GM08714 (cell line): Measurements from ENCODE around the gene FTSJ1.
"Not testable (repeated sequence)": the region's sequence is repeated elsewhere in the genome, so short reads cannot be mapped to it uniquely, and the experiment has no call there.

Experiments
- H3K4me3 ChIP-seq: fragments of 200-500 bp; sonication (Bioruptor generic); 2 replicates; pipeline ENCODE4 v1.5.1; 2014; ENCODE audit warnings: mild to moderate bottlenecking, low read length, inconsistent platforms
- ZNF274 ChIP-seq: IDR thresholded peaks from 2 replicates; pipeline ENCODE4 v1.6.1; 2012; ENCODE audit warnings: mild to moderate bottlenecking, low read depth, low read length

FTSJ1 gene, protein sequence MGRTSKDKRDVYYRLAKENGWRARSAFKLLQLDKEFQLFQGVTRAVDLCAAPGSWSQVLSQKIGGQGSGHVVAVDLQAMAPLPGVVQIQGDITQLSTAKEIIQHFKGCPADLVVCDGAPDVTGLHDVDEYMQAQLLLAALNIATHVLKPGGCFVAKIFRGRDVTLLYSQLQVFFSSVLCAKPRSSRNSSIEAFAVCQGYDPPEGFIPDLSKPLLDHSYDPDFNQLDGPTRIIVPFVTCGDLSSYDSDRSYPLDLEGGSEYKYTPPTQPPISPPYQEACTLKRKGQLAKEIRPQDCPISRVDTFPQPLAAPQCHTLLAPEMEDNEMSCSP

GRCh38 chrX:48475774-48476577 lies at the start of gene FTSJ1:
TSS of gene FTSJ1 (plus strand) at chrX:48476199. CDS start at chrX:48478048, 1,849 bp downstream.
- no peak for TF ChIP-seq ZNF274
- peak within 1 kb of the TSS; percentile 89 for H3K4me3 ChIP-seq

DNA sequence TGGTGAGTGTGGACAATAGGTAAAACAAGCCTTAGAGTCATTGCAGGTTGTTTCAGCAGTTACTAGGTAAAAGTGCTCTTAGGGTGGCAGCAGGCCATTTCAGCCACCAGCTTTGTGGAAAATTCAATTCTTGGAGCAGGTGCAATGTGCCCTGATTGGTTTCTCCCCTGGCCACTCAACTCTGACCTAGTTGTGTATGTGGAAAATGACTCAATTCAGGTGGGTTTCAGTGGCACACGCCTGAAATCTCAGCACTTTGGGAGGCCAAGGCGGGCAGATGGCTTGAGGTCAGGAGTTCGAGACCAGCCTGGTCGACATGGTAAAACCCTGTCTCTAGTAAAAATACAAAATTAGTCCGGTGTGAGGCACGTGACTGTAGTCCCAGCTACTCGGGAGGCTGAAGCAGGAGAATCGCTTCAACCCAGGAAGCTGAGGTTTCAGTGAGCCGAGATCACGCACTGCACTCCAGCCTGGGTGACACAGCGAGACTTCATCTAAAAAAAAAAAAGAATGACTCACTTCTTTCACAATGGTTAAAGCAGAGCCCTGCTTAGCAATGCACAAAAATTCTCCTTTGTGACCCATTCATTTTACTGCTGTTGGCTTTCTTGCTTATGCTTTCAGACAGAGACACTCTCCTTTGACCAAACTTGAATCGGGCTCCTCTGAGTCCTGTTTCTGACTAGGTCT lies 48.8 kb upstream of the FTSJ1 start:
- H3K4me3 ChIP-seq, result not testable (repeated sequence)

DNA sequence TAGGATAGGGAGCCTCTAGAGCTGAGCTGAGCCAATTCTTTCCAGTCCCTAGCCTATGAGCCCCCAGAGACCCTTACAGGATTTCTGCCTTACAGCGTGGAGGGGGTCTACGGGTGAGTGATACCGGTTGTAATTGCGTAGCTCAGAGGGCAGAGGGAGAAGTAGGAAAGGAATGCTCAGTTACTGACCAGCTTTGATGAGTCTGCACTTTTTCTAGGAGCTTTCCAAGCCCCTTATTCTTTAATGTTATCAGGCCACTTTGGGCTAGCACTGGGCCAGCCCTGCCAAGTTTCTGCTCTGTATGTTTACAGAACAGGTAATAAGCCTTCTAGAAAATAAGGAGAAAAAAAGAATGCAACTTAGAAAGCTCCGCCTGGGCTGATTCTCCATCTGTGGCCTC lies 46.4 kb upstream of the FTSJ1 start:
- not testable (repeated sequence) for H3K4me3 ChIP-seq

DNA sequence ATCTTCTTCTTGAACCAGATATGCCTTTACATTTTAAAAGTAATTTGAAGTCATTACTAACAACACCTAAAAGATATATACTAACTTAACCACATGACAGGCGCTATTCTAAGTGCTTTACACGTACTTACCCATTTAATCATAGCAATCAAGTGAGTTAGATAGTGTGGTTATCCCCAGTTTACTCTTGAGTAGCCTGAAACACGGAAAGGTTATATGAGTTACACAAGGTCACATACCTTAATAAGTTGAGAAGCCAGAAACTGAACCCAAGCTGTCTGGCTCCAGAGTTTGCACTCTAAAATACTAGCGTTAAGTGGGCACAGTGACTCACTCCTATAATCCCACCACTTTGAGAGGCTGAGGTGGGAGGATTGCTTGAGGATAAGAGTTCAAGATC lies 45.8 kb upstream of the FTSJ1 start:
- not testable (repeated sequence) for H3K4me3 ChIP-seq

DNA sequence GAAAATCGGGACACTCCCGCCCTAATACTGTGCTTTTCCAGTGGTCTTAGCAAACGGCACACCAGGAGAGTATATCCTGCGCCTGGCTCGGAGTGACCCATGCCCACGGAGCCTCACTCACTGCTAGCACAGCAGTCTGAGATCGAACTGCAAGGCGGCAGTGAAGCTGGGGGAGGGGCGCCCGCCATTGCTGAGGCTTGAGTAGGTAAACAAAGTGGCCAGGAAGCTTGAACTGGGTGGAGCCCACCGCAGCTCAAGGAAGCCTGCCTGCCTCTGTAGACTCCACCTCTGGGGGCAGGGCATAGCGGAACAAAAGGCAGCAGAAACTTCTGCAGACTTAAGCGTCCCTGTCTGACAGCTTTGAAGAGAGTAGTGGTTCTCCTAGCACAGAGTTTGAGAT lies 42.3 kb upstream of the FTSJ1 start:
- not testable (repeated sequence) for H3K4me3 ChIP-seq

DNA sequence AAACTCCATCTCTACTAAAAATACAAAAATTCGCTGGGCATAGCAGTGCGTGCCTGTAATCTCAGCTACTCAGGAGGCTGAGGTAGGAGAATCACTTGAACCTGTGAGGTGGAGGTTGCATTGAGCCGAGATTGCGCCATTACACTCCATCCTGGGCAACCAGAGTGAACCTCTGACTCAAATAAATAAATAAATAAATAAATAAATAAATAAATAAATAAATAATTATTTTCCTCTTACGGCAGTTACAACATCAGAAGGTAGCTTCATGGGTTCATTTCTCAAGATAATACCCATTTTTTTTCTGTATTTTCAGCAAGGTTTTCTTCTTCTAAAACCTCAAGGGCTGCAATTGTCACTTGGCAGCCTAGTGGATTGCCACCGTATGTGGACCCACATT lies 28.8 kb upstream of the FTSJ1 start:
- H3K4me3 ChIP-seq, result not testable (repeated sequence)

DNA sequence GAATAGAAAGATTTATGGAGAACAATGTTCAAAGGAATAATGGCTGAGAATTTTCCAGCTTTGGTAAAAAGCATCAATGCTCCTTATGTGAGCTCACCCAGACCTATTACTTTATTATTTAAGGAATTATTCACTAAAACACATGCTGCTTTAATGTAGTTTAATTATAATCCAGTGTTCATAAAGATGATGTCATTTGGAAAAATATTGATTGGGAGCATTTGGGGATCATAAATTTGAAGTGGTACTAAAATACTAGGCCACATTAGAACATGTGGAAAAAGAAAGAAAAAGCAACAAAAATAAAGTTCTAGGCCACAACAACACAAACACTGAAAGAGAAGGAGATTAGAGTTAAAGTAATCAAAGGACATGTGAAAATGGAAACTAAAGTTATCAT lies 25.9 kb upstream of the FTSJ1 start:
- H3K4me3 ChIP-seq, result no peak overlapping the region
- TF ChIP-seq ZNF274, result no peak

DNA sequence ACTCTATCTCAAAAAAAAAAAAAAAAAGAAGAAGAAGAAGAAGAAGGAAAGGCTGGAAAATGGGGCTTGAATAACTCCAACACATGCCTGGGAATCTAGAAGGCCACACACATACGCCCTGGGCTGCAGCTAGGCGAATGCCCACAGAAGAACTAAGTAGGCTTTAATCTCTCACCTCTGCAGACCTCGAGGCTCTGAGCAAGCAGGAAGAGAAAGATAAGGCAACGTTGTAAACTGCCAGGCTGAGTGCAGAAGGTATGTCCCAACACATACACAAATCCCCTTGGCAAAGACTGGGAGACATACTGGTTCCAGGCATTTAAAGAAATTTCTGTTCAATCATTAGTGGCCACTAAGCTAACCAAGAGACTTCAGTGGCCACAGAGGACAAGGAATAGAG lies 24.3 kb upstream of the FTSJ1 start:
- TF ChIP-seq ZNF274, result no peak
- H3K4me3 ChIP-seq, result no peak overlapping the region

- H3K4me3 ChIP-seq, result no peak overlapping the region
- no peak for TF ChIP-seq ZNF274
Observed at GRCh38 chrX:48456628-48457331, 19.2 kb upstream of the FTSJ1 start.

DNA sequence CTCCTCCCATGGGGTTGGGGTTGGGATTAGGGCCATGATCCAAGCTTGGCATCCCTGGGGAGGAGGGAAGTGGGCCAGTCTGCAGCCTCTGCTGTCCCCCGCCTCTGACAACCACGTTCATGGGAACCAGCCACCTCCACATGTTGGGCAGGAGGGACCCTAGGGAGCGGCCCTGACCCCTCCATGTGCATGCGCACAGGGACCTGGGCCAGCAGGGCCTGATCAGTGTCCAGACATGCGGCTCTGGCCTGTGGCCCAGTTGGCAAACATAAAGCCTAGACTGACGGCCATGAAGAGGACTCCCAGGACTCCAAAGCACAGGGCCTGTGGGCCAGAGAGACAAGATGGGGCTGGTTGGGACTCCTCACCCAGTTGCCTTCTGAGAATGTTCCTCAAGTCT lies 17.3 kb upstream of the FTSJ1 start:
- TF ChIP-seq ZNF274, result no peak
- H3K4me3 ChIP-seq, result no peak overlapping the region

DNA sequence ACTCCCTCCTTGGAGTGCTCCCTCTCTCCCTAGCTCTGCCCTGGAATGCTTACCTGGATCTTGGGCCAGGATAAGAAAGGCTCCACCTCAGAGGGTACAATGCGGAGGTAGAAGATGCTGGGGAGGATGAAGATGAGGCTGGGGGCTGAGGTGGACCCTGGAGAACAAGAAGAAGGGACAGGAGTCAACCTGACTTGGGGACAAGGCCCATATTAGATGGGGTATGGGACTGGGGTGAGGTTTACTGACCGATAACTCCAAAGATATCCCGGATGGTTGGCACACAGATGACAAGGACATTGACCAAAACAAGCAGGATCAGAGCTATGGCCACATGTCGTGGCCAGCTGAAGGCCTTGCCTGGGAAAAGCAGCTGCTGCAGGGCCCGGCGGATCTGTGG lies 16.5 kb upstream of the FTSJ1 start:
- no peak overlapping the region for H3K4me3 ChIP-seq
- no peak for TF ChIP-seq ZNF274

DNA sequence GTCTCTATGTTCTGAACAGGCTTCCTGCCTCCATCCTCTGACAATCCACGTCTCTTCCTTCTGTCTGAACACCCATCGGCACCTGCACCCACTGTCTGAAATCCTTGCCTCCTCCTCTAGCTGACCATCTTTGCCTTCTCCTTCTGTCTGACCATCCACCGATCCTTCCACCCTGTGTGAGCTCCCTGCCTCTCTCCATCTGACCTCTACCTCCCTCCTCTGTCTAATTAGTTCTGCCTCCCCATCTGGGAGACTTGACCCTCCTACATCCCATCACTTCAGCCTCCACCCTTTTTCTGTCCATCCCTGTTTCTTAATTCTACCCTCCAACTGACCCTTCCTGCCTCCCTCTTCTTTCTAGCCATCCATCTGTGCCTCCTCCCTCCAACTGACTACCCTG lies 16.0 kb upstream of the FTSJ1 start:
- no peak for TF ChIP-seq ZNF274
- H3K4me3 ChIP-seq, result no peak overlapping the region

DNA sequence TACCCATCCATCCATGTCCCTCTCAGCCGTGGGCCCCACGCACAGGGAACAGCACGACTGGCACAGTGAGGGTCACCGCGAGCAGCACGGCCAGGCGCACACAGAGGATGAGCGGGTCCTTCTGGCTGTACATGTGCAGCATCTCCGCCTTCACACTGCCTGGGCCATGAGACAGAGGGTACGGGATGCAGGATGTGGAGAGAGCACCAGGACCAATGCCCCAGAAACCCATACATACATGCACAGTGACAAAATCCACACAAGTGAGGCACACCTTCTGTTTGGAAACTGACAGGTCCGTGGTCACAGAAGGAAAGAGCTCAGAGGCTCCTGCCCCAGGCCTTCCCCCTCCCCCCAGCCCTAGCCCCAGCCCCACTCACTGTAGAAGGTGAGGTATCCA lies 15.4 kb upstream of the FTSJ1 start:
- H3K4me3 ChIP-seq, result no peak overlapping the region
- no peak for TF ChIP-seq ZNF274

DNA sequence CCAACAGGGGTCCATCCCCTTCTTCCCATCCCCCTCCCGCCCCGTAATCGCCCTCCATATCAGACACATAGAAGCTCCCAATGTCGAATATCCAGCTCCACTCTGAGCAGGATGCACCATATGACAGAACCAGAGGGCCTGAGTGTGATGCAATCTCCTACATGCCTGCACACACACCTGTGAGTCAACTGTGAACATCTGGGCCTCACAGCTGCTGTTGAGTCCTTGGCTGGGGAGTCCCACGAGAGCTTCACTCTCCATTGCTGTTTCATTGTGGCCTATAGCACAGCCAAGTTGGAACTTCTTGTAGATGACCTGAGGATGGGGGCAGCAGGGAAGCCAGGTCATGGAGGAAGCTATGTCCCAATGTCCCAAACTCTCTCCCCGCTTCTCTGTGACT lies 14.2 kb upstream of the FTSJ1 start:
- TF ChIP-seq ZNF274, result no peak
- H3K4me3 ChIP-seq, result no peak overlapping the region
